ENCODE measurements around the gene TNFRSF1B.

Gene TNFRSF1B

DNA sequence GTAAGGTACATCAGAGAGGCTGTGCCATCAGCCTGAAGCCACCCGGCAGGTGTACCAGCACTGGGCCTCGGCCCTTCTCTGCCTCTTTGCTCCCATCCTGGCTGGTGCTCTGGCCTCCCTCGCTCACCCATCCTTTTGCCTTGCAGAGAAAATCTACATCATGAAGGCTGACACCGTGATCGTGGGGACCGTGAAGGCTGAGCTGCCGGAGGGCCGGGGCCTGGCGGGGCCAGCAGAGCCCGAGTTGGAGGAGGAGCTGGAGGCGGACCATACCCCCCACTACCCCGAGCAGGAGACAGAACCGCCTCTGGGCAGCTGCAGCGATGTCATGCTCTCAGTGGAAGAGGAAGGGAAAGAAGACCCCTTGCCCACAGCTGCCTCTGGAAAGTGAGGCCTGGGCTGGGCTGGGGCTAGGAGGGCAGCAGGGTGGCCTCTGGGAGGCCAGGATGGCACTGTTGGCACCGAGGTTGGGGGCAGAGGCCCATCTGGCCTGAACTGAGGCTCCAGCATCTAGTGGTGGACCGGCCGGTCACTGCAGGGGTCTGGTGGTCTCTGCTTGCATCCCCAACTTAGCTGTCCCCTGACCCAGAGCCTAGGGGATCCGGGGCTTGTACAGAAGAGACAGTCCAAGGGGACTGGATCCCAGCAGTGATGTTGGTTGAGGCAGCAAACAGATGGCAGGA is 24.5 kb upstream of the TNFRSF1B start:
- no peak for DNase-seq (ENCODE audit: low spot score)

DNA sequence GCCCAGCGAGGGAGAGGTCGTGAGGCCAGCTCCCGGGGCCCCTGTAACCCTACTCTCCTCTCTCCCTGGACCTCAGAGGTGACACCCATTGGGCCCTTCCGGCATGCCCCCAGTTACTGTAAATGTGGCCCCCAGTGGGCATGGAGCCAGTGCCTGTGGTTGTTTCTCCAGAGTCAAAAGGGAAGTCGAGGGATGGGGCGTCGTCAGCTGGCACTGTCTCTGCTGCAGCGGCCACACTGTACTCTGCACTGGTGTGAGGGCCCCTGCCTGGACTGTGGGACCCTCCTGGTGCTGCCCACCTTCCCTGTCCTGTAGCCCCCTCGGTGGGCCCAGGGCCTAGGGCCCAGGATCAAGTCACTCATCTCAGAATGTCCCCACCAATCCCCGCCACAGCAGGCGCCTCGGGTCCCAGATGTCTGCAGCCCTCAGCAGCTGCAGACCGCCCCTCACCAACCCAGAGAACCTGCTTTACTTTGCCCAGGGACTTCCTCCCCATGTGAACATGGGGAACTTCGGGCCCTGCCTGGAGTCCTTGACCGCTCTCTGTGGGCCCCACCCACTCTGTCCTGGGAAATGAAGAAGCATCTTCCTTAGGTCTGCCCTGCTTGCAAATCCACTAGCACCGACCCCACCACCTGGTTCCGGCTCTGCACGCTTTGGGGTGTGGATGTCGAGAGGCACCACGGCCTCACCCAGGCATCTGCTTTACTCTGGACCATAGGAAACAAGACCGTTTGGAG is 23.7 kb upstream of the TNFRSF1B start:
- no peak for DNase-seq (ENCODE audit: low spot score)

DNA sequence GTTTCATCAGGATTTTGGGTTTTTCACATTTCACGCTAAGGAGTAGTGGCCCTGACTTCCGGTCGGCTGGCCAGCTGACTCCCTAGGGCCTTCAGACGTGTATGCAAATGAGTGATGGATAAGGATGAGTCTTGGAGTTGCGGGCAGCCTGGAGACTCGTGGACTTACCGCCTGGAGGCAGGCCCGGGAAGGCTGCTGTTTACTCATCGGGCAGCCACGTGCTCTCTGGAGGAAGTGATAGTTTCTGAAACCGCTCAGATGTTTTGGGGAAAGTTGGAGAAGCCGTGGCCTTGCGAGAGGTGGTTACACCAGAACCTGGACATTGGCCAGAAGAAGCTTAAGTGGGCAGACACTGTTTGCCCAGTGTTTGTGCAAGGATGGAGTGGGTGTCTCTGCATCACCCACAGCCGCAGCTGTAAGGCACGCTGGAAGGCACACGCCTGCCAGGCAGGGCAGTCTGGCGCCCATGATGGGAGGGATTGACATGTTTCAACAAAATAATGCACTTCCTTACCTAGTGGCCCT is 23.1 kb upstream of the TNFRSF1B start:
- no peak for DNase-seq (ENCODE audit: low spot score)

DNA sequence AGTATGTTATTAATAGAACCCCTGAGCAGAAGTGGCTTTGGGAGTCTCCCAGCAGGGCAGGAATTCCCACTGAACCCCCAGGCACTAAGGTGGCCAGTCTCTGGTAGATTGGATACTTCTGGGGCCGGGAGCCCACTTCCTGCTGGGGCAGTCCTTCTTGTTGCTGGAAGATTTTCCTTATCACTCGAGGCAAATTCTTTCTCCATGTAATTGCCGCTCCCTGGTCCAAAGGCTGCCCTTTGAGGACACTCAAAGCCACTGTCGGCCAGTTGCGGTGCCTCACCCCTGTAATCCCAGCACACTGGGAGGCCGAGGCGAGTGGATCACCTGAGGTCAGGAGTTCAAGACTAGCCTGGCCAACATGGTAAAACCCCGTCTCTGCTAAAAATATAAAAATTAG is 22.6 kb upstream of the TNFRSF1B start:
- no peak for DNase-seq (ENCODE audit: low spot score)

DNA sequence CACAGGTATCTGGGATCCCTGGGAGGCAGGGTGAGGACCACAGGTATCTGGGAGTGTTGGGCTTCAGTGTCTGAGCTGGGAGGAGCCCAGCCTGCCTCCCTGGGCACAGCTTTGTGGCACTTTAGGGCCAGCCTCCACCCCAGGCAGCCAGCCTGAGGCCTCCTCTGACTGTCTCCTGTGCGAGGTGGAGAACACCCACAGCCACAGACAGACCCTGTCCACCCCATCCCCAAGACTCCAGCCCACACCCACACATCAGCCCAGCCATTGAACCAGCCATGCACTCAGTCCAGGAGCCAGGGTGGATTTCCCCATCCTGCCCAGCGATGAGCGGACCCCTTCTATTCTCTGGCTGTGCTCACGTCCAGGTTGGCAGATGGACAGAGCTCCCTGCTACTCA is 21.8 kb upstream of the TNFRSF1B start:
- DNase-seq (ENCODE audit: low spot score) = no peak

DNA sequence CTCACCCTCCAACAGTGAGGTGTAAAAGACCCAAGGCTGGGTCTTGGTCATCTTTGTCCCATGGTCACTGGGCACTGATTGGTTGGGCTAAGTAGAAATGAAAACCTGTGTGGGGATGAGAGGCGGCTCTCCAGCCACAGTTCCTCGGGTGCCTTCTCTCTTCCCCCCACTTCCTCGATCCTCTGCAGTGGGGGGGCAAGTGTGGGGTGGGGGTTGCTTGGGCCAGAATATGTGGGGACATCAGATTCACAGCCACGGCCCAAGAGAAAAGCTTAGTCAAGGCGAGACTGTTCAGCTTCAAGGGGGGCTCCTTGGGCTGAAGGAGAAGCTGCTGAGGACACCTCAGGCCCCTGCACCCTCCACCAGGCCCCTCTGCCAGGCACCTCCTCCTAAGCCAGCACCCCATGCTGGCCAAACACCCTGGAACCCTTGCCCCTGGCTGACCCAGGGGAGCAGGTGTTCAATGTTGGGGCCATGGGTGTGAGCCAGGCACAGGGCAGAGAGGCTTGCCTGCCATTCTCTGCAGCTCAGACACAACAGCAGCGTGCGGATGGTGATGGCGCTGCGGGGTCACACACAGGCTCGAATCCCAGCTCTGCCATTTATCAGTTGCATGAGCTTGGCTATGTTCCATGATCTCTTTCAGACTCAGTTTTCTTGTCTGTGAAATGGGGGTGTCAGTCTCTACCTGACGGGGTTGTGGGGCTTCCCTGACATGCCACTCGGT is 21.0 kb upstream of the TNFRSF1B start:
- no peak for DNase-seq (ENCODE audit: low spot score)

DNA sequence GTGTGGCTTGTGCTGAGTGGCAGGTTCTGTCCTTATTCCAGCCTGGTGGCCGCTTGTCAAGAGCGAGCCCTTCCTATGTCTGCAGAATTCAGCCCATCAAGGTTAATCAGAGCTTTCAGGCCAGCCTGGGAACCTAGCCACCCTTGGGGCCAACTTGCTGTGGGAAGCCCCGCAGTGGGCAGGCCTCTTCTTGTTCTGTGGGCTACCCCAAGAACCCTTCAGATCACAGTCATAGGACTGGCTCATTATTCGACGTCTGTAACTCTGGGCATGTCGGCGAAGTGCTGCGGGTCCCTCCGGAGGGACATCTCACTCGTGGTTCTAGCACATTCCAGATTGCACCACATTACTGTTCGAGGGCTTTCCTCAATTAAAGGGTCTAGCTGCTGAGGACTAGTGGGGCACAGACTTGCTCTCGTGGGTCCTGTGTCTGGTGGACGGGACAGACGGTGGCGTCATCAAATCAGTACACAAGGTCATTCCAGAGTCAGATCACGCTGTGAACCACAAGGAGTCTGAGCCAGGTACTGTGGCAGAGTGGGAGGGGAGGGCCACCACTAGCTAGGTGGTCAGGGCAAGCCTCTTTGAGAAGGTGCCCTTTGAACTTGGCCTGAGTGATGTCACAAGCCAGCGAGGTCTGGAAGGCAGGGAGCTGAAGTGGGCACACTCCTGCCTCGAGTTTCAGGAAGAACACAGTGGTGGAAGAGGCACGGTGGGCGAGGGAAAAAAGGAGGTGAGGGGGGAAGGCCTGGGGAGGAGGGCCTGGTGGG is 20.3 kb upstream of the TNFRSF1B start:
- no peak for DNase-seq (ENCODE audit: low spot score)

DNA sequence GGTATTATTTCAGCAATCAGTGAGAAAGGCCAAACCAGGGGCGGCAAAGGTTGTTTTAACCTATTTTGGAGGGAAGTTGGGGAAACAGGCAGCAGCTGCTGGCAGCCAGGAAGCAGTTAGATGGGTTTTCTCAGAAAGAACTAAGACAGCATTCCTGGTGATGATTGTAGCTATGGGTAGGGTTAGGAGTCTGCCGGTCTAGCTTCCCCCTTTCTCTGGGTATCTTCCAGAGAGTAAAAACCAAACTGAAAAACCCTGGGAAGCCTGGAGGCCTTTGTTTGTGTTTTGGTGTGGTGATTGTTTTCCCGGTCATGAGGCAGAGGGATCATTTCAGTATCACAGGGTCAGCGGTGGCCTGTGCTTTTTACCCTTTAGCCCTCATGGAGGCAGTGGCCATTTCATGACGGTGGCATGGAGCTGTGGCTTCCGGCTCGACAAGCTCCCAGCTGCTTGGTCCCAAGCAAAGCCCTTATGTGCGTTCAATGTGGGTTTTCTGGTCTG is 19.5 kb upstream of the TNFRSF1B start:
- no peak for DNase-seq (ENCODE audit: low spot score)

DNA sequence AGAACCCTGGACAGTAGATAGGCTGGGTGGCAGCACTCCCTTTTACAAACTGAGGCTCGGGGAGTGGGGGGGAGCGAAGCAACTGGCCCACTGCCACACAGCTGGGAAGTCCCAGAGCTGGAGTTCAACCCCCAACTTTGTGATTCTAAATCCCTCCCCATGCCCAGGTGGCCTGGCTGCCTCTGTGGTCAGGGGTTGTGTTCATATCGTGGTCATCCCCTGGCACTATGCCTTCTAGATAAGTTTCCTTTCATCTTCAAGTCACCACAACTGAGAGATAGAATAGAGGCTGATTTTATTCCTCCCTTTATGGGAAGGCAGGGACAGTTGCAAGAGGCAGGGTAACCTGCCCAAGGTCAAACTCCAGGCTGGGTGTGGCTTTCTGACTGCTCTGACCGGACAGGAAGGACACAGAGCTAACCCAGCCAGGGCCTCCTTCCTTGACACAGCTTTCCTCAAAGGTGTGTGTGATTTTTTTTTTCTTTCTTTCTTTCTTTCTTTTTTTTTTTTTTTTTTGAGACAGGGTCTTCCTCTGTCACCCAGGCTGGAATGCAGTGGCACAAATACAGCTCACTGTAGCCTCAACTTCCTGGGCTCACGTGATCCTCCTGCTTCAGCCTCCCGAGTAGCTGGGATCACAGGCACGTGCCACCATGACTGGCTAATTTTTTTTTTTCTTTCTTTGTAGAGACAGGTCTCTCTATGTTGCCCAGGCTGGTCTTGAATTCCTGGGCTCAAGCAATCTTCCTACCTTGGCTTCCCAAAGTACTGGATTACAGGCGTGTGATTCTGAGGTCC is 18.4 kb upstream of the TNFRSF1B start:
- DNase-seq (ENCODE audit: low spot score) = no peak

DNA sequence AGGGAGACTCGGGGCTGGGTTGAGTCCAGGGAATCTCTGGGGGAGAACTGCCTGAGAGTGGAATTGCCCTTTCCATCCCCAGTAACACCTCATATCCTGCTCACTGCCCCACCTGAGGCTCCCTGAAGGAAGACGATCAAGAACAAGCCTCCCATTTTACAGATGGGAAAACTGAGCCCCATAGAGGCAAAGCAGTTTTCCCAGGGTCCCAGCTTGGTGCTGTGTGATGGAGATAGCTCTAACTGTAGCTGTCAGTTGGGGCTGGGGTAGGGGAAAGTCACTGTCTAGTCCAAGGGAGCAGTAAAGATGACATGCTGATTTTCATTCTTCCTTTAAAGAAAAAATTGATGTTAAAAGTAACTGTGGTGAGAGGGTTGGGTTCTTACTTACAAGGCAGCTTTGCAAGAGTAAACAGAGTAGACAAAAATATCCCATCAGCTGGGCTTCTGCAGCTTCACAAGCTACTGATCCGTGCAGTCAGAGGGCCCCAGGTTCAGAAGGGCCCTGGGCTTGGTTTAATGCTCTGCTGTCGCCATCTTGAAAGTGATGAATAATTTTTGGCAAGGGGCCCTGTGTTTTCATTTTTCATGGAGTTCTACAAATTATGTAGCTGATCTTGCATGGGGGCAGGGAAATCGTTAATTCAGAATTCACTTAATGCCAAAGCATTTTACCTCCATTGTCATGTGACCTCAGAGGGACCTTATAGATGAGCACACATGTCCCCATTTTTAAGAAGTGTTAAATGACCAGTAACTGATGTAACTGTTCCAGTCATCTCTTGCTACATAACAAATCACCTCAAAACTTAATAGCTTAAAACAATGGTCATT is 17.6 kb upstream of the TNFRSF1B start:
- no peak for DNase-seq (ENCODE audit: low spot score)

DNA sequence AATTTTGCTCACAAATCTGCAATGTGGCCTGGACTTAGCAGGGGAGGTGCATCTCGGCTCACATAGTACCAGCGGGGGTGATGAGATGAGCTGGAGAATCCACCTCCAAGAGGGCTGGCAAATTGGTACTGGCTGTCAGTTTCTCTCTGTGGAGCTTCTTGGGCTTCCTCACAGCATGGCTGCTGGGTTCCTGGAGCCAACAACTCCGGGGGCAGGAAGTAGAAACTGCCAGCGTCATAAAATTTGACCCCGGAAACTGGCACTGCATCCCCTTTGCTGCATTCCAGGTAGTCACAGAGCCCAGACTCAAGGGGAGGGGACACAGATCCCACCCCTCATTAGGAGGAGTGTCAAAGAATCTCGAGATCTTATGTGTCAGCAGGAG is 17.0 kb upstream of the TNFRSF1B start:
- DNase-seq (ENCODE audit: low spot score) = no peak

DNA sequence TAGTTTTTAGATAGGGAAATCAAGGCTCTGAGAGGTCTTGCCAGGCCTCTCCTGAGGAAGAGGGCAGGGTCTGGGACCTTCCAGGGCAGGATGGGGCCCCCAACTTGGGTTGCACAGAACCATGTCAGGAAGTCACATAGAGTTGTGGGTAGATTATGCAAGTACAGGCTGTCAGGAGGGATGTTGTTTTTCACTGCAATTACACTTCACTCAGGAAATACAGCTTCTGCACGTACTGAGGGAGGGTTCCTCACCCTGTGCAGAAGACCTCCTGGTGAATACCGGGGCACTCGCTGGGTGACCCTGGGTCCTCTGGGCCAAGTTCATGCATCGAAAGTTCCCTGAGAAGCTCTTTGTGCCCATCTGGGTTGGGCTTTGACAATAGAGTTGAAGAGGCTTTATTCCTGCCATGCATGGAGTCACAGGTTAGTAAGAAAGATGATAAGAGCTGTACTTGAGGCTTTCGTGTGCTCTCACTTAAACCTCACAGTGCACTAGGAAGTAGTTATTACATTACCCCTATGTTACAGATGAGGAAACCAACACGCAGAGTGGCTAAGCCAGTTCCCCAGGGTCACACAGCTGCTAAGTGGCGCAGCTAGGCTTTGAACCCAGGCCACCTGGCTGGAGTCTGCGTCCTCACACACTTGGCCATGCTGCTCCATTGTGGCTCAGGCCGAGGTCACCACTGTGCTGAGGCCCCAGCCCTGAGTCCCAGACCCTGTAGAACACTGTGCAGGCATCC is 16.2 kb upstream of the TNFRSF1B start:
- no peak for DNase-seq (ENCODE audit: low spot score)

DNA sequence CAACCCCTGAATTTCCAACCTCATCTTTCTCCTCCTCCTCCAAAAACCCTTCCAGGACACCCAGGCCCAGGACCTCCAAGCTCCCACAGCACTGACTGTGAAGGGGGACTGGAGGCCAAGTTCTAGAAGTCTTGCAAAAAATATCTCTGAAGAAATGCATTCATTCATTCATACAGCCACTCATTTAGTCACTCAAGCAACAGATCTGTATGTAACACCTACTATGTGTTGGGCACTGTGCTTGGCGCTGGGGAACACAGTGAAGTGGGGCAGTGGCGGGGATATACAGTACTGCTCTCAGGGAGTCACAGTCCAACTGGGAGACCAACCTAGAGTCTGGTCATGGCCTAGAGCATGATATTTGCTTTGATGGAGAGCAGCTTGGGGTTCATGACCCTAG is 15.3 kb upstream of the TNFRSF1B start:
- no peak for DNase-seq (ENCODE audit: low spot score)

DNA sequence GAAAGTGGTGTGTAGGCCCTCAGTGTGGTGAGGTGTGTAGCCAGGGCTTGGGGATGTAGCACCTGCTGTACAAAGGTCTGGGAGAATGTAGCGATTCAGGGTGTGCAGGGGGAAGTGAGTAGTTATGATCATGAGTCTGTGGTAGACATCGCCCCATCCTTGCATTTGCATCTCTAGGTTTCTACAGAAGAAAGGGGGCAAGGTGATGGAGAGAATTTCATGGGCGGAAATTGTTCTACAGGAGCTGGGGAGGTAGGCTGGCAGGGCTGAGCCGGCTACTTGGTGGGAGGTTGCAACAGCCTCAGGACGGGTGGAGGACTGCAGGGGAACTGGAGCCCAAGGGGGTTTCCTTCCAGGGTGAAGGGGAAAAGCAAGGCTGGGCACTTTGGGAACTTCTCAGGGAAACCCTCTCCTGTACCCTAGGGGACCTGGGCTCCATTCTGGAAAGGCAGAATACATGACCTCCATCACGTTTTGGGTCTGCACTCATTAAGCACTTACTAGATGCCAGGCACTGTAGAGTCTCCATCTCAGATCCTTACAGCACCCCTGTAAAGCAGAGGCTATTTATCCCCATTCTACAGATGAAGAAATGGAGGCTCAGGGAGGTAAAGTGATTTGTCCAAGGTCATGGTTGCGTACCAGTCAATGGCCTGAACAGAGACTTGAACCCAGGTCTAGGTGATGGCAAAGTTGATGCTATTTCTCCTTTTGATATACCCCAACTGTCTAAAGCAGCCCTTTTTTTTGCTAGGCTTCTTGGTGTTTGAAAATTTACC is 14.5 kb upstream of the TNFRSF1B start:
- DNase-seq (ENCODE audit: low spot score) = no peak

DNA sequence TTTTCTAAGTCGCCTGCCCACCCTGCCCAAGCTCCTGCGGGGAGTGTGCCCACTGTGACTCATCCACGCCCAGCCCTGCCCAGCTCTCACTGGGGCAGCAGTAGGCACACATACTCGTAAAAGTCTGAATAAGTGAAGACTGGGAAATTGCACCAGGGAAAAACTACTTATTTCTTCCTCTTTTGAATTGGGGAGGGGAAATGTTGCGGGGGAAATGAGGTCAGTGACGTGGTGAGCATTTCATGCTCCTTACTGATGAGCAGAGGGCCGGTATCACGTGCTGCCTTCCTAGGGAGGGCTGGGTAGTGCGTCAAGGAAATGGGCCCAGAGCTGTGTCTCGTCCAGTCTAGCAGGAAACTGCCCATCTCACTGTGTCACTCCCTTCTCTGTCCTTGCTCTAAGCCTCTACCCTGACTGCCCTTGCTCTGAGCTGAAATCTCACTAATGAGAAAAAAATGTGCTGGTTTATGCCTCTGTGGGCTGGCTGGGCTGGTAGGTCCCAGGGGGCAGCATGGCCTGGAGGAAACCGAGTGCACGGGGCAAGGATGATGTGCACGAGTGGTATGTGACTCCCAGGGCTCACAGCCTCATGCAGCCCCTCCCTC is 13.5 kb upstream of the TNFRSF1B start:
- DNase-seq (ENCODE audit: low spot score) = no peak

DNA sequence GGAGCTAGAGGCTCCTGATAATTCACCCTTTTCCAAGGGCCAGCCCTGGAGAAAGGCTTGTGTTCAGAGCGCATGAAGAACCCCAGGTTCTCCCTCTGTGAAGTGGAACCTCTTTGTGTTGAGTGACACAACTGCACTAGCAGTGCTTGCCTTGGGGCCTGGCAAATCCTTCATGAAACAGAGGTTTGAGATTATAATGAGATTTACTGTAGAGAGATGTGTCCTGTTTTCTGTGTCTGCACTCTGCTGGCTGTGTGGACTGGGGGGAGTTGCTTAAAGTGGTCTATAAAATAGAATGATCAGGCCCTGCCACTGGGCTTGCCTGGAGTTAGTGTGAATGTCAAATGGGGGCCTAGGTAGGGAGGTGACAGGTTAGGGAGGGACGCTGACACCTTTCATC is 11.5 kb upstream of the TNFRSF1B start:
- no peak for DNase-seq (ENCODE audit: low spot score)

DNA sequence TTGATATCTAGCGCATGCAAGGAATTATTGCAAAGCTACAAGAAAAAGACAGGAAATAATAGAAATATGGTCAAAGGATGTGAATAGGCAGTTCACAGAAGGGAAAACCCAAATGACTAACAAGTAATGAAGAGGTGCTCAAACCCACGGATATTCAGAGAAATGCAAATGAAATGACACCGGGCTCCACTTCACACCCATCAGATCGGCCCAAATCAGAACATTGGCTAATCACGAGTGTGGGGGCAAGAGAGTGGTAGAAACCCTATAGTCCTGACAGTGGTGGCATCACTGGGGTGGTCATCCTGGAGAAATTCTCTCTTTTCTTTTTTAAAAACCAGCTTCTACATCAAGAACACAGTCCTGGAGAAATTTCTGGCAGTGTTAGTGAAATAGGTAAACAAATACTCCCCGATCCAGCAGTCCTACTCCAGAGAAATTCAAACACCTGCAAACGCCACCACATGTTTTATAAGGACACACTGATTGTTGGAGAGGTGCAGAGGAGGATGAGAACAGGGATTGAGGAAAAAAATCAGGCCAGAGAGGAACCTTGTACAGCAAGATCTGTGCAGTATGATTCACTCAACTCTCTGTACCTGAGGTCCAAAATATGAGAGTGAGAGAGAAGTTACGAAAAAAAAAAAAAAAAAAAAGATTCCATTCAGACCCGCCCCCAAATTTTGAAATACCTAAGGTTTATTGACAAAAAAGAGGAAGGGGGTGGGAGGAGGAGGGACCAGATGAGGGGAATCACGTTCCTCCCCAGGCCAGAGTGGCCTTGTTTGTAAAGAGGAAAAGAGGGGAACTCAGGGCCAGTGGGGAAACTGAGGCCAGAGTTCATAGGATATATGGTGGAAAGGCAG is 9.2 kb upstream of the TNFRSF1B start:
- no peak for DNase-seq (ENCODE audit: low spot score)
